Pulmonary artery endothelial cell (primary cell): Measurements from ENCODE around the gene RNF181. TPM values are rescaled to one million over a fixed set of nuclear protein-coding genes. Genes with fewer than 3 reads are reported as not detected.
"Not testable (repeated sequence)": the region's sequence is repeated elsewhere in the genome, so short reads cannot be mapped to it uniquely, and the experiment has no call there.

Experiments
- DNase-seq: peaks from one replicate; pipeline ENCODE4 v3.0.0-alpha.2; 2011; ENCODE audit warnings: low read depth, low spot score
- total RNA-seq: library from RNA; depleted of rRNA; stranded (reverse); fragments of >200 nt; gene quantifications from 2 replicates; pipeline ENCODE4 v1.2.3, GENCODE V29; 2014

Gene RNF181
- total RNA-seq, 1 donor from 2014 or later: 248 TPM

- no peak for DNase-seq
Measured at GRCh38 chr2:85577063-85577385, 18.5 kb upstream of the RNF181 start.

GRCh38 chr2:85577386-85578242 is 17.9 kb upstream of the RNF181 start, which contains the start of gene VAMP8:
VAMP8 (plus strand) TSS chr2:85577586; CDS start chr2:85577647, 61 bp downstream.
- no peak for DNase-seq

GRCh38 chr2:85578243-85579180 is 17.0 kb upstream of the RNF181 start:
- DNase-seq: no peak

- DNase-seq: no peak
Measured at GRCh38 chr2:85579266-85579935, 16.1 kb upstream of the RNF181 start.

- DNase-seq: no peak
Measured at GRCh38 chr2:85580206-85580605, 15.3 kb upstream of the RNF181 start.

GRCh38 chr2:85582492-85582891 is 13.1 kb upstream of the RNF181 start:
- DNase-seq: no peak

- no peak for DNase-seq
Measured at GRCh38 chr2:85583667-85584353, 11.7 kb upstream of the RNF181 start.

- DNase-seq: no peak
Measured at GRCh38 chr2:85584354-85584856, 11.1 kb upstream of the RNF181 start, which contains the start of gene VAMP5. VAMP5 (plus strand) TSS chr2:85584431; CDS start chr2:85584491, 60 bp downstream.

GRCh38 chr2:85584857-85585780 is 10.4 kb upstream of the RNF181 start:
- peak; percentile 69 for DNase-seq

GRCh38 chr2:85585781-85586105 is 9.8 kb upstream of the RNF181 start:
- DNase-seq: no peak

GRCh38 chr2:85588236-85588635 is 7.3 kb upstream of the RNF181 start:
- DNase-seq: no peak

GRCh38 chr2:85588645-85589044 is 6.9 kb upstream of the RNF181 start:
- DNase-seq: no peak

GRCh38 chr2:85589181-85589580 is 6.4 kb upstream of the RNF181 start:
- no peak for DNase-seq

GRCh38 chr2:85589982-85590791 is 5.4 kb upstream of the RNF181 start:
- DNase-seq: peak; percentile 82

- DNase-seq: no peak
Measured at GRCh38 chr2:85590950-85591349, 4.6 kb upstream of the RNF181 start.

GRCh38 chr2:85591563-85591962 is 4.0 kb upstream of the RNF181 start:
- DNase-seq: no peak

GRCh38 chr2:85592299-85592698 is 3.2 kb upstream of the RNF181 start:
- DNase-seq: not testable (repeated sequence)

- DNase-seq: no peak
Measured at GRCh38 chr2:85593023-85593422, 2.5 kb upstream of the RNF181 start.

- DNase-seq: no peak
Measured at GRCh38 chr2:85594715-85595300, 737 bp upstream of the RNF181 start.
